Activated naive CD4-positive, alpha-beta T cell treated with anti-CD3 and anti-CD28 coated beads, Interleukin-2, amount 10 ng/mL, durations not matched to agents 7 days and 5 days (primary cell): ENCODE results near the gene SH3RF3.
A peak's percentile ranks its signal among the peaks of the same experiment; 100 is the strongest.

ENCODE experiments used
- CTCF ChIA-PET: fragments of 350-600 bp; sonication (Branson Sonifier 250); formaldehyde crosslinking; loops from one replicate; lab custom pipeline; 2021; ENCODE audit warnings: antibody characterized with exemption; lab: Charles Lee
- DNase-seq: peaks from one replicate; pipeline ENCODE4 v3.0.0-alpha.2; 2020
- H3K27ac Mint-ChIP-seq: one replicate; pipeline ENCODE4 v1.8.0; 2021; ENCODE audit warnings: mild to moderate bottlenecking, moderate library complexity, mixed read lengths
- H3K27me3 Mint-ChIP-seq: one replicate; pipeline ENCODE4 v1.8.0; 2021; ENCODE audit warnings: mild to moderate bottlenecking, mixed read lengths
- H3K36me3 Mint-ChIP-seq: one replicate; pipeline ENCODE4 v1.8.0; 2021; ENCODE audit warnings: mixed read lengths
- H3K4me1 Mint-ChIP-seq: one replicate; pipeline ENCODE4 v1.8.0; 2021; ENCODE audit warnings: mixed read lengths
- H3K4me3 Mint-ChIP-seq: one replicate; pipeline ENCODE4 v1.8.0; 2021; ENCODE audit warnings: mild to moderate bottlenecking, moderate library complexity, mixed read lengths
- H3K9me3 Mint-ChIP-seq: one replicate; pipeline ENCODE4 v1.8.0; 2021; ENCODE audit warnings: mixed read lengths

SH3RF3 gene

DNA sequence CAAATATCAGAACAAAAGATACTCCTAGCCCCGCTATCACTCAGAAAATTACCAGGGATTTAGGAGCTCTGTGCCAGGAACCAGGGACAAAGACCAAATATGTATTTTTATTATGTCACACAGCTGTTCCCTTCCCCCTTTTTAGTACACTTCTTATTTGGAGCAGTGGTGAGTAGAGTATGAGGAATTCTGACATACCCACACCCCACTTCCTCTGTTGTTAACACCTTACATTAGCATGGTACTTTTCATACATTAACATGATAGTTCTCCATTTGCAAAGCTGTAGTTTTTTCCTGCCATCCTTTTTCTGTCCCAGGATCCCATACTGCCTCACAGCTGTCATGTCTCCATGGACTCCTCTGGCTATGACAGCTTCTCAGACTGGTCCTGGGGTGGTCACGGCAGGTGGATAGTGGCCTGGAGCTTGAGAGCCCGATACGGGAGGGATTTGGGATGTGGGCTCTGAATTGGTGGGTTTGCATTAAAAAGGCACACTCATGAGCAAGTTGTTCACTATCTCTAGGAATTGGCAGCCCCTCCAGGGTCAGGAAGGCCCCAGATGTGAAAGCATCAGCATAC, 100.2 kb downstream of the SH3RF3 start:
- Mint-ChIP-seq H3K4me3 (no peak overlapping the region), H3K27ac (no peak overlapping the region), H3K4me1 (peaks cover 2% of the 10 kb centered on the region), H3K9me3 (no peaks in the 10 kb centered on the region), H3K27me3 (peaks cover 79% of the 10 kb centered on the region), H3K36me3 (no peaks in the 10 kb centered on the region)
- CTCF ChIA-PET = no interaction called here
- DNase-seq = no peak

DNA sequence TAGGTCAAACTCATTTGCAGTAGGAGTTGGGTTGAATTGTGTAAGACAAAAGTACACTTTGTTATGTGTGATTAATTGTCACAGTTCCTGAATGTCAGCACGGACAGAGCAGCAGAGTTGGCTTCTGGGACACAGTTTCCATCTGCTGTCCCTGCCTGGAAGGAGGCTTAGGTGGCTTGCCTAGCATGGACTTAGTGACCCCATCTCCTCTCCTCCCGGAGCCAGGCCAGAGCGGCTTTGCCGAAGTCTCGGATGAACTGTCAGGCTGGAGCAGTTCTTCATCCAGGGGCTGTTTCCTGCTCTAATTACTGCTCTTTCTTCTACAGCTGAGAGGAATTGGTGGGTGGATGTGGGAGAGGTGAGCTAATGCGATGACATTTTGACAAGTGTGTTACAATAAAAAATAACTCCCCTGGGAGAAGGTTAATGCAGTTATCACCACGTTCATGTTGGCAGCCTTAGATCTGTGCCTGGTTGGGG, 102.0 kb downstream of the SH3RF3 start:
- H3K27ac Mint-ChIP-seq = no peak overlapping the region
- H3K27me3 Mint-ChIP-seq = peaks cover 74% of the 10 kb centered on the region
- H3K4me1 Mint-ChIP-seq = no peaks in the 10 kb centered on the region
- H3K9me3 Mint-ChIP-seq = peaks cover 2% of the 10 kb centered on the region
- CTCF ChIA-PET = interaction anchor here (0.7 kb wide), 1 partner anchor 477 kb away, joined by 3 read pairs; no protein-coding TSS in a partner anchor
- no peaks in the 10 kb centered on the region for H3K36me3 Mint-ChIP-seq
- DNase-seq = no peak
- H3K4me3 Mint-ChIP-seq = no peak overlapping the region

DNA sequence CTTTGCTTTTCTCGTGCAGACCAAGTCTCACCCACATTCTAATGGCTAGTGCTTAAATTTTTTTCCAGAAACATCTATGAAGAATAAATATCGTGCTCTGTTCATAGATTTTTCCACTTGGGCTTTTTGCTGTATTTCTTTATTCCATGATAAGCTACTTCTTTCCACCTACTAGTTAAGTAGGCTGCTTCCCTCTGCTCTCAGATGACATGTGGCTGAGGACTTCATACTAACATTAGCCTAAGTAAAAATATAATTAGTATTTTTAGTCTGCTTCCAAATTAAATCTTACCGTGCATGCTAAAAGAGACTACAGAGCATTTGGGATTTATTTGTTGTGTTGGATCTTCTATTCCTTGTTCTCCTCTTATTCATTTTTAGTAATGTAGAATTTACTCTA, 102.4 kb downstream of the SH3RF3 start:
- no peak overlapping the region for H3K27ac Mint-ChIP-seq
- no peak overlapping the region for H3K4me3 Mint-ChIP-seq
- CTCF ChIA-PET = interaction anchor here (0.7 kb wide), 1 partner anchor 476 kb away, joined by 3 read pairs; no protein-coding TSS in a partner anchor
- peaks cover 4% of the 10 kb centered on the region for H3K4me1 Mint-ChIP-seq
- DNase-seq = no peak
- H3K9me3 Mint-ChIP-seq = peaks cover 2% of the 10 kb centered on the region
- peaks cover 72% of the 10 kb centered on the region for H3K27me3 Mint-ChIP-seq
- H3K36me3 Mint-ChIP-seq = no peaks in the 10 kb centered on the region

DNA sequence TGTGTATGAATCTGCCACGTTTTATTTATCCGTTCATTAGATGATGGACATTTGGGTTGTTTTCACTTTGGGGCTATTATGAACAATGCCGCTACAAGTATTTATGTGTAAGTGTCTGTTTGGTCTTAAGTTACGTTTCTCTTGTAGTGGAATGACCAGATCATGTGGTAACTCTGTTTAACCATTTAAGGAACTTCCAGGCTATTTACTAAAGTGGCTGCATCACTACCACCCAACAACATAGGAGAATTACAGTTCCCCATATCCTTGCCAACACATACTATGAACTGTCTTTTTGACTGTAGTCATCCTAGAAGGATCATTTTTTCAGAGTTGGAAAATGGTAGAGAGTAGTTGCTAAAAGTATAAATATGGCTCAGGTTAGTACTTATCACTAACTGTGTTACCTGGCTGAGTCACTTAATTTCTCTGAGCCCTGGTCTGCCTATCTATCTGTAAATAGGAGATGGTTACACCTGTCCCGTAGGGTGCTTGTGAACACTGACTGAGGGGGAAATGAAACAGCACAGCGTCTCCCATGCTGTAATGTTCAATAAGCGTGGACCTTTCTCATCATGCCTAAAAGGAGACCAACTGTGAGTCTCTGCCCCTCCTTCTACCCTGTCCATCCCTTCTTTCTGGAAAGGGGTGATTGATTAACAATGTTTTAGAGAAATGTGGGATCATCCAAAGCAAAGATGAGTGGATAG, 103.1 kb downstream of the SH3RF3 start:
- Mint-ChIP-seq H3K9me3 (peaks cover 2% of the 10 kb centered on the region), H3K27ac (no peak overlapping the region), H3K27me3 (peaks cover 64% of the 10 kb centered on the region), H3K36me3 (no peaks in the 10 kb centered on the region), H3K4me3 (no peak overlapping the region), H3K4me1 (peaks cover 11% of the 10 kb centered on the region)
- peak; percentile 8 for DNase-seq
- CTCF ChIA-PET = interaction anchor here (0.7 kb wide), 1 partner anchor 476 kb away, joined by 3 read pairs; no protein-coding TSS in a partner anchor

DNA sequence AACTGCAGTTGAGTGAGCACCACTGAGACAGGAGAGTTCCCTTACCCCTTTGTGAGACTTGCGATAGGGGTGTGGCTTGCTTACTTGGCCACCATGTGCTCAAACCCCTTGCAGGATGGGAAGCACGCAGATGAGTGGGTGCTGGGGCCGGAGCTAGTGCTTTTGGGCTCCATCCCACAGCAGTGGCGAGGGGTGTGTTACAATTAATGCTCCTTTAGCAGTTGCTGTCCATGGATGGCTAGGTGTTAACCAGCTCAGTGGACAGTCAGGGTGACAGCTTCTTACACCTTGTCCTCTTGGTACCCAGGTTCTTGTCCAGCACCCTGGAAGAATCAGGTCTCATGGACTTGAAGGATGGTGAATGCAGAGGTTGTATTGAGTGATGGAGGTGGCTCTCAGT, 103.9 kb downstream of the SH3RF3 start:
- Mint-ChIP-seq H3K27ac (no peak overlapping the region), H3K9me3 (peaks cover 2% of the 10 kb centered on the region), H3K4me3 (no peak overlapping the region), H3K27me3 (peaks cover 57% of the 10 kb centered on the region), H3K36me3 (no peaks in the 10 kb centered on the region), H3K4me1 (peaks cover 18% of the 10 kb centered on the region)
- CTCF ChIA-PET = interaction anchor here (1.2 kb wide), 1 partner anchor 24 kb away, joined by 3 read pairs; no protein-coding TSS in a partner anchor
- peak; percentile 11 for DNase-seq

DNA sequence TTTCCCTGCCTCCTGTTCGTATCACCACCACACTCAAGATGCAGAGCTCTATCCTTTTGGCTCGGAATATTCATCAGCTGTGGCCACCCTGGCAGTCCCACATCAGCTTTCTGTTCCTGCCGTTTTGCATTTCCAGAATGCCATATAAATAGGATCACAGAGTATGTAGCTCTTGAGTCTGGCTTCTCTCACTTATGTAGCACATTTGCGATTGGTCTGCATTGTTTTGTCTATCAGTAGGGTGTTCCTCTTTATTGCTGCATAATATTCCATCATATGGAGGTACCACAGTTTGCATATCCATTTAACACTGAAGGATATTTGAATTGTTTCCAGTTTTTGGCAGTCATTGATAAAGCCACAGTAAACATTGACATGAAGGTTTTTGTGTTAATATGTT, 104.6 kb downstream of the SH3RF3 start:
- peak; percentile 8 for DNase-seq
- no peak overlapping the region for H3K4me3 Mint-ChIP-seq
- H3K36me3 Mint-ChIP-seq = no peaks in the 10 kb centered on the region
- peaks cover 54% of the 10 kb centered on the region for H3K27me3 Mint-ChIP-seq
- H3K27ac Mint-ChIP-seq = no peak overlapping the region
- peaks cover 24% of the 10 kb centered on the region for H3K4me1 Mint-ChIP-seq
- CTCF ChIA-PET = interaction anchor here (1.2 kb wide), 1 partner anchor 25 kb away, joined by 3 read pairs; no protein-coding TSS in a partner anchor
- H3K9me3 Mint-ChIP-seq = peaks cover 2% of the 10 kb centered on the region

DNA sequence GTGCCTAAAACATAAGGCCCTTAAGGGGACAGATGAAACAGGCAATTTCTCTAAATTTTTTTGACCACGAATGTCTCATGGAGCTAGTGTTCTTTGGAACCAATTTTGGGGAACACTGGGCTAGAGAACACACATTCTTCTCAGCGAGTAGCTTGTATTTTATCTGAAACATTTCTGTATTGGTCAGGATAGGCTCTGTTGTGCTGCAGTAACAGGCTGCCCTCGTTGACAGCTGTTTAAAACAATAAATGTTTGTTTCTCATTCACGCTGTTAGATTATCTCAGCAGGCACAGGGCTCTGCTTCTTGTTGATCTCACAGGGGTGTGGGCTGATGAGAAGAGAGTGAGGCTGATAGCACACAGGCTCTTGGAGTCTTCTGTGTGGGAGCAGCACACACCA, 105.3 kb downstream of the SH3RF3 start:
- CTCF ChIA-PET = no interaction called here
- Mint-ChIP-seq H3K27me3 (peaks cover 49% of the 10 kb centered on the region), H3K27ac (no peak overlapping the region), H3K4me3 (no peak overlapping the region), H3K36me3 (peaks cover under 1% of the 10 kb centered on the region), H3K9me3 (peaks cover 2% of the 10 kb centered on the region), H3K4me1 (peaks cover 31% of the 10 kb centered on the region)
- no peak for DNase-seq

DNA sequence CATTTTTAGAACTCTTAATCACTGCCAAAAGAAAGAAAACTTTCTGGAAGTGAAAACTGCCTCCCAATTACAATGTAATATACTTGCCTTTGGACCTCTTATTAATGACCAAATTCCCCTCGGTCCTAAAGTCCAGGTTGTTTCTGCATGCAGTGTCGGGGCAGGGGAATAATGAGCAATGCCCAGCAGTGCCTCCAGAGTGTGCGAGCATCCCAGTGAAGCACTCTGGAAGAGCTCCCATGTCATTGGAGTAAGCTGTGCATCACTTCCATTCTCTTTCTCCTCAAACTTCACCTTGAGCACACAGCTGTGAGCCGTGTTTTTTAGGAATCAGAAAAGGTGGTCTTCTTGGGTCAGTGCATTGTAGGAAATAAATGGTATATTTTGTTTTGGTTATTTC, 107.1 kb downstream of the SH3RF3 start:
- Mint-ChIP-seq H3K4me1 (peaks cover 37% of the 10 kb centered on the region), H3K9me3 (peaks cover 2% of the 10 kb centered on the region), H3K27ac (no peak overlapping the region), H3K4me3 (no peak overlapping the region), H3K27me3 (peaks cover 31% of the 10 kb centered on the region), H3K36me3 (peaks cover 2% of the 10 kb centered on the region)
- CTCF ChIA-PET = no interaction called here
- DNase-seq = no peak

DNA sequence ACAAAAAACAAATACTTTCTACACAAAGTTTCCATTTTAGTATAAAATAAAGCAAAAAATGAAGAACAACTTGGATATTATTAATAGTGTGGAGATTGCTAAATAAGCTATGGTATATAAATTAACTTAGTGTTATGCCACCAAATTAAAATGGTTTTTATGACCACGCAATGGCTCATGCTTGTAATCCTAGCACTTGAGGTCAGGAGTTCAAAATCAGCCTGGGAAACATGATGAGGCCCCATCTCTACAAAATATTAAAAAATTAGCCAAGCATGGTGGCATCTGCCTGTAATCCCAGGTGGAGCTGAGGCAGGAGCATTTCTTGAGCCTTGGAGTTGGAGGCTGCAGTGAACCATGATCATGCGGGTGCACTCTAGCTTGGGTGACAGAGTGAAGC, 108.8 kb downstream of the SH3RF3 start:
- H3K27me3 Mint-ChIP-seq = peaks cover 30% of the 10 kb centered on the region
- peaks cover 2% of the 10 kb centered on the region for H3K36me3 Mint-ChIP-seq
- H3K9me3 Mint-ChIP-seq = peaks cover 2% of the 10 kb centered on the region
- H3K27ac Mint-ChIP-seq = no peak overlapping the region
- H3K4me3 Mint-ChIP-seq = no peak overlapping the region
- peaks cover 37% of the 10 kb centered on the region for H3K4me1 Mint-ChIP-seq
- DNase-seq = no peak
- CTCF ChIA-PET = no interaction called here

DNA sequence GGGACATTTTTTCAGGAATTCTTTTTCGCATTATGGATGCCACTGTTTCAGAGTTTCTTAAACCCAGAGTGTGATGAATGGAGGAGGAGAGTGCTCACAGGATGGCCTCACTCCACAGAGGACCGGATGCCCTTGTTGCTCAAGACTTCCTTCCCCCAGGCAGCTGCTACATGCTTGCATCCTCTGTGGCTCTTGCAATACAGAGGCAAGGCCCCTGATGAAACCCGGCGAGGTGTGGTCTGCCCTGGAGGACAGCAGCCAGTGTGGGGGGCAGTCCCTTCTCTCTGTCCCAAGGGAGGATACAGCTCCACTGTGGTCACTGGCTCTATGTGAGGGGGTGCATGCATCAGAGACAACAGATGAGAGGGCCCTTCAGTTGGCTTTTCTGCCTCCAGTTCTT, 109.6 kb downstream of the SH3RF3 start:
- Mint-ChIP-seq H3K9me3 (peaks cover 2% of the 10 kb centered on the region), H3K4me3 (no peak overlapping the region), H3K27ac (peak overlapping the region; percentile 67), H3K36me3 (peaks cover 2% of the 10 kb centered on the region), H3K27me3 (peaks cover 24% of the 10 kb centered on the region), H3K4me1 (peaks cover 37% of the 10 kb centered on the region)
- peak; percentile 72 for DNase-seq
- CTCF ChIA-PET = interaction anchor here (0.9 kb wide), 1 partner anchor 36 kb away, joined by 3 read pairs; no protein-coding TSS in a partner anchor

DNA sequence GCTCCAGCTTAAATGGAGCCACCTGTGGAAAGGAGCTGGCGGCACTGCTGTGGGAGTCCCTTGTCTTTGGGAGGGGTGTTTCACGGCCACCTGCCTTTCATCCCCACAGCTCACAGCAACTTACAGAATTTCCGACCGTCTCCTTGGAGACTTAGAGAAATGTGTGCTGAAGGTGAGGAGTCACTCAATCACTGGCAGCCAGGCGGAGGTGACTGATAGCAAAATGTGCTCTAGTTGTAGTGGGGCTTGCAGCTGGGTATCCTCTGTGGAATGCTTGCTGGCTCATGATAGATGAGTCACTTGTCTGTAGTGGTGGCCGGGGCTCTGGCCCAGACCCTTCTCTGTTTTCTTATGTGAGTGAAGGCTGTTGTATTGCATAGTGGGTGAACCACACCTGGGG, 110.7 kb downstream of the SH3RF3 start:
- CTCF ChIA-PET = interaction anchor here (0.7 kb wide), 1 partner anchor 109 kb away, joined by 3 read pairs; no protein-coding TSS in a partner anchor
- Mint-ChIP-seq H3K27ac (no peak overlapping the region), H3K4me1 (peaks cover 37% of the 10 kb centered on the region), H3K27me3 (peaks cover 28% of the 10 kb centered on the region), H3K9me3 (no peaks in the 10 kb centered on the region), H3K36me3 (peaks cover 2% of the 10 kb centered on the region), H3K4me3 (no peak overlapping the region)
- DNase-seq = peak; percentile 14

DNA sequence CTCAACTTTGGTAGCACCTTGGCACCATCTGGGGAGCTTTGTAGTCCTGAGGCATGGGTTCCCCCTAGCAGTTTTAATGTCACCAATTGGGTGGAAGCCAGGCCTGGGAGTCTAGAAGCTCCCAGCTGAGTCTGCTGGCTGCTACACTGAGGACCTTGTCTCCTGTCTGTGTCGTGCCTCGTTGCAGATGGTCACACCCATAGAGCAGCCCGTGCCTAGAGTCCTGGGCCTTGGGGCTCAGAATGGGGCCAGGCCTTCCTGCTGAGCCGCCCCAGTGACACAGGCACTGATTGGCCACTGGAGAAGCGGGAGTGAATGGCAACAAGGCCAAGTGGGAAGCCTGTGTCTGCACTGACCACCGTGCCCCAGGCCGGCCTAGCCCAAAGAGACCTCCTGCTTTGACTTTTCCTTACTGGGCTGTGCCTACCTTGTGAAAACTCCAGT, 113.2 kb downstream of the SH3RF3 start:
- H3K9me3 Mint-ChIP-seq = no peaks in the 10 kb centered on the region
- no peak overlapping the region for H3K4me3 Mint-ChIP-seq
- peaks cover 42% of the 10 kb centered on the region for H3K27me3 Mint-ChIP-seq
- H3K27ac Mint-ChIP-seq = no peak overlapping the region
- no peak for DNase-seq
- peaks cover 2% of the 10 kb centered on the region for H3K36me3 Mint-ChIP-seq
- H3K4me1 Mint-ChIP-seq = peaks cover 25% of the 10 kb centered on the region
- CTCF ChIA-PET = no interaction called here

DNA sequence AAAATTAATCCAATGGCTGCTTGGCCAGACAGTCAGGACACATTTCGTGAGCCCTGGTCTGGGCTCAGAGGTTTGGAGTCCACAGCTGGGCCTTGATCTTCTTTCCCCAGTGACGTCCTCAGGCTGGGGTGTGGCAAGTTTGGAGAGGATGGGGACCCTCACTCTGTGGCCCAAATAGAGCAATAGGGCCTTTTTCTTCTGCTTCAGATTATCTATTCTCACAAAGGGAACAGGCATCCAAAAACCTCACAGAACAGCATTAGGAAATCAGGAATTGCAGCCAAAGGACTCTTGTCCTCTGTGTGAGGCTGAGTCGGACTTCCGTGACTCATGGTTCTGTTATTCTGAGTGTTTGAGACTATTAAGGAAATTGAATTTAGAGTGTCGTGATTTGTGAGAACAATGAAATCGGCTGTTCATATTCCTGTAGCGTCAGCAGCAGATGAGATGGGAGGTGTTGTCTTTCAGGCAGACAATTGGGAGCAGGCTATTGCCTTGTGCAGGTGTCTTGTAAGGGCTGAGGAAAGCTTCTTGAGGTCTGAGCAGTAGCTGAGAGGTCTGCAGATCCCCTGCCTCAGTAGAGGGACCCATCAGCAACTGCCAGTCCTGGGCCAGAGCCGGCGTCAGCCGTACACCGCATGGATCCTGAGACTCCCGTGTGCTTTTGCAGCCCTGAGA, 113.8 kb downstream of the SH3RF3 start:
- CTCF ChIA-PET = no interaction called here
- peak; percentile 8 for DNase-seq
- peaks cover 47% of the 10 kb centered on the region for H3K27me3 Mint-ChIP-seq

More for the DNA sequence above, 113.8 kb downstream of the SH3RF3 start:
- peaks cover 2% of the 10 kb centered on the region for H3K36me3 Mint-ChIP-seq
- H3K27ac Mint-ChIP-seq = no peak overlapping the region
- H3K9me3 Mint-ChIP-seq = no peaks in the 10 kb centered on the region
- peaks cover 19% of the 10 kb centered on the region for H3K4me1 Mint-ChIP-seq
- H3K4me3 Mint-ChIP-seq = no peak overlapping the region
